Vagina (tissue), 2 donors: Measurements from ENCODE around the gene BEAN1.

Experiments
- CTCF ChIP-seq, 3 experiments: fragments of 450-650 bp in 2 of 3; fragments of 200-600 bp in 1 of 3; sonication (generic) in 1 of 3; IDR thresholded peaks; one replicate each; pipeline ENCODE4 v1.5.1; 2017 to 2019; ENCODE audit warnings: antibody characterized with exemption in 3 of 3, mild to moderate bottlenecking in 2 of 3, moderate library complexity in 2 of 3
- POLR2A ChIP-seq, 2 donors: fragments of 450-650 bp; IDR thresholded peaks; one replicate each; pipeline ENCODE4 v1.6.1; 2017; ENCODE audit warnings: antibody characterized with exemption in 2 of 2, mild to moderate bottlenecking in 2 of 2, moderate library complexity in 2 of 2

GRCh38 chr16:66525396-66526180 lies 98.5 kb downstream of the BEAN1 start:
- TF ChIP-seq CTCF (IDR thresholded peaks at IDR 0.05) (no peak), POLR2A (IDR thresholded peaks at IDR 0.05) (no peak)
